LNCAP (cell line): ENCODE measurements around the gene ELMOD3.

ENCODE experiments used
- CTCF ChIP-seq: fragments of 450-650 bp; IDR thresholded peaks from 2 replicates; pipeline ENCODE4 v1.5.1; 2017; ENCODE audit warnings: mild to moderate bottlenecking

ELMOD3 gene

GRCh38 chr2:85378257-85378656 is 23.7 kb downstream of the ELMOD3 start:
- TF ChIP-seq CTCF = no peak

- no peak for TF ChIP-seq CTCF
Measured at GRCh38 chr2:85380048-85380447, 25.5 kb downstream of the ELMOD3 start.

GRCh38 chr2:85383850-85384249 is 29.3 kb downstream of the ELMOD3 start:
- no peak for TF ChIP-seq CTCF

GRCh38 chr2:85385746-85386145 is 31.2 kb downstream of the ELMOD3 start:
- TF ChIP-seq CTCF = no peak

GRCh38 chr2:85387754-85388153 is 33.2 kb downstream of the ELMOD3 start:
- no peak for TF ChIP-seq CTCF

GRCh38 chr2:85388878-85389538 is 34.4 kb downstream of the ELMOD3 start:
- TF ChIP-seq CTCF = no peak

GRCh38 chr2:85390941-85391669 is 36.5 kb downstream of the ELMOD3 start:
- peak; percentile 58; the same call in 1 of the 2 replicates for TF ChIP-seq CTCF
